NT2/D1 (cell line): ENCODE measurements around the gene VRK3.

ENCODE experiments used
- SUZ12 ChIP-seq: IDR thresholded peaks from 2 replicates; pipeline ENCODE4 v1.6.1; 2011; ENCODE audit not compliant: insufficient read length, insufficient read depth; ENCODE audit errors: extremely low read depth
- ZNF274 ChIP-seq: IDR thresholded peaks from 2 replicates; pipeline ENCODE4 v1.6.1; 2011; ENCODE audit warnings: mild to moderate bottlenecking, low read depth, low read length

DNA sequence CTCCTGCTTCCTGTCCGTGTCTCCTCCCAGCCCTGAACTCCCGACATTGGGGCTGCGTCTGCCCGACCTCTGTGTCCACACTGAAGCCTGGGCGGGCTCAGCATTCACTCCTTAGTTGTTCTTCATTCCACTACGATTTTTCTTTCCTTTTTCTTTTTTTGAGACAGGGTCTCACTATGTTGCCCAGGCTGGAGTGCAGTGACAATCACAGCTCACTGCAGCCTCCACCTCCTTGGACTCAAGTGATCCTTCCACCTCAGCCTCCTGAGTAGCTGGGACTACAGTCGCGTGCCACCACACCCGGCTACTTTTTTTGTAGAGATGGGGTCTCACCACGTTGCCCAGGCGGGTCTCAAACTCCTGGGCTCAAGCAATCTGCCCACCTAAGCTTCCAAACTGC is 40.7 kb downstream of the VRK3 start:
- no peak for TF ChIP-seq ZNF274
- no peak for TF ChIP-seq SUZ12
